GM12878 (cell line): Measurements from ENCODE around the gene MTRF1. TPM values are rescaled to one million over a fixed set of nuclear protein-coding genes. Genes with fewer than 3 reads are reported as not detected.

Experiments
- ATAC-seq: fragments of 200-7000 bp; cut with Tn5 transposase; 3 replicates; pipeline ENCODE4 v1.9.1; 2020; ENCODE audit warnings: mild to moderate bottlenecking, moderate library complexity
- BruUV-seq: library from RNA; stranded (reverse); fragments of 400-500 nt; replicated peaks from 2 replicates; lab custom pipeline; 2021; lab: Mats Ljungman, UMichigan
- CTCF ChIA-PET: fragments of 300-600 bp; sonication (Branson Sonifier 250); formaldehyde crosslinking; extraction: SDS; loops from one replicate; lab custom pipeline; 2021; ENCODE audit warnings: inconsistent platforms; lab: Yijun Ruan, JAX
- POLR2A ChIA-PET: fragments of 350-600 bp; formaldehyde crosslinking; extraction: SDS; loops from one replicate; lab custom pipeline; 2021; ENCODE audit warnings: inconsistent platforms; lab: Charles Lee
- RAD21 ChIA-PET: fragments of 300-600 bp; sonication (Branson Sonifier 250); formaldehyde crosslinking; loops from one replicate; lab custom pipeline; 2023; ENCODE audit warnings: antibody characterized with exemption; ENCODE audit not compliant: unreplicated experiment; lab: Charles Lee
- SMC1A ChIA-PET: fragments of 300-600 bp; sonication (Branson Sonifier 250); formaldehyde crosslinking; loops from one replicate; lab custom pipeline; 2023; ENCODE audit not compliant: unreplicated experiment, uncharacterized antibody; lab: Charles Lee
- DNase-seq: peaks from one replicate; pipeline ENCODE4 v3.0.0-alpha.2; 2011; ENCODE audit warnings: low read depth, low spot score
- FAIRE-seq: peaks from 3 replicates; lab custom pipeline; 2011; peaks lifted over from hg19 to GRCh38; lab: Jason Lieb, UNC
- H2AFZ ChIP-seq: 2 replicates; pipeline ENCODE4 v1.6.0; 2011; ENCODE audit warnings: low read depth, low read length, control low read depth; ENCODE audit not compliant: control insufficient read depth
- H3K27ac ChIP-seq: 2 replicates; pipeline ENCODE4 v1.5.1; 2011; ENCODE audit warnings: control low read depth; ENCODE audit not compliant: control insufficient read depth, insufficient read depth
- H3K27me3 ChIP-seq, 2 experiments: replicated peaks in 1 of 2; 2 replicates each; pipeline versions ENCODE4 v1.6.0 to v1.6.1; 2011; ENCODE audit warnings: low read length in 1 of 2; ENCODE audit not compliant: control insufficient read depth in 2 of 2, insufficient read depth in 2 of 2
- H3K36me3 ChIP-seq, 2 experiments: 2 replicates each; pipeline ENCODE4 v1.5.1; 2011; ENCODE audit warnings: low read length in 1 of 2; ENCODE audit not compliant: control insufficient read depth in 2 of 2, insufficient read depth in 2 of 2
- H3K4me1 ChIP-seq: 2 replicates; pipeline ENCODE4 v1.6.1; 2011; ENCODE audit warnings: mild to moderate bottlenecking, low read length, moderate library complexity, mixed read lengths; ENCODE audit not compliant: control insufficient read depth, insufficient read depth
- H3K4me2 ChIP-seq: 2 replicates; pipeline ENCODE4 v1.6.0; 2011; ENCODE audit warnings: control low read depth; ENCODE audit not compliant: control insufficient read depth, insufficient read depth
- H3K4me3 ChIP-seq: fragments of 200-600 bp; sonication (generic); 2 replicates; pipeline ENCODE4 v1.5.1; 2016
- H3K79me2 ChIP-seq: 2 replicates; pipeline ENCODE4 v1.6.0; 2011; ENCODE audit warnings: low read length; ENCODE audit not compliant: control insufficient read depth, insufficient read depth
- H3K9ac ChIP-seq: 2 replicates; pipeline ENCODE4 v1.8.0; 2011; ENCODE audit warnings: low read length, control low read depth, mixed read lengths; ENCODE audit not compliant: control insufficient read depth, insufficient read depth
- H3K9me3 ChIP-seq: replicated peaks from 3 replicates; pipeline ENCODE4 v1.5.1; 2011; ENCODE audit warnings: mild to moderate bottlenecking, low read length; ENCODE audit not compliant: control insufficient read depth, insufficient read depth
- H4K20me1 ChIP-seq: 2 replicates; pipeline ENCODE4 v1.6.0; 2011; ENCODE audit not compliant: control insufficient read depth, insufficient read depth
- ASH2L ChIP-seq: fragments of 300-600, 200-600 bp; sonication (generic); IDR thresholded peaks from 2 replicates; pipeline ENCODE4 v1.6.1; 2017; ENCODE audit warnings: low read depth, mild to moderate bottlenecking, borderline replicate concordance
- CHD1 ChIP-seq: IDR thresholded peaks from 2 replicates; pipeline ENCODE4 v1.6.1; 2012; ENCODE audit warnings: low read depth, low read length, improper control_type of control experiment
- IKZF1 ChIP-seq: fragments of 450-650 bp; conservative IDR thresholded peaks from 2 replicates; pipeline ENCODE4 v1.6.1; 2017; ENCODE audit warnings: antibody characterized with exemption, mild to moderate bottlenecking
- IKZF2 ChIP-seq, 2 experiments: fragments of 450-650 bp; IDR thresholded peaks; 2 replicates each; pipeline ENCODE4 v1.6.1; 2017; ENCODE audit warnings: mild to moderate bottlenecking in 2 of 2, moderate library complexity in 2 of 2
- IRF4 ChIP-seq: IDR thresholded peaks from 2 replicates; pipeline ENCODE4 v1.6.1; 2011; ENCODE audit warnings: low read depth, low read length
- NFIC ChIP-seq: IDR thresholded peaks from 2 replicates; pipeline ENCODE4 v1.6.1; 2012; ENCODE audit warnings: low read depth, mild to moderate bottlenecking, inconsistent platforms, low read length, moderate library complexity
- NFYB ChIP-seq: IDR thresholded peaks from 2 replicates; pipeline ENCODE4 v1.6.1; 2011; ENCODE audit warnings: low read depth, mild to moderate bottlenecking, low read length, improper control_type of control experiment, moderate library complexity; ENCODE audit not compliant: insufficient read depth
- NR2C2 ChIP-seq: IDR thresholded peaks from 2 replicates; pipeline ENCODE4 v1.6.1; 2011; ENCODE audit warnings: borderline replicate concordance, low read depth; ENCODE audit not compliant: control insufficient read depth, insufficient read length
- POLR2A ChIP-seq: IDR thresholded peaks from 2 replicates; pipeline ENCODE4 v1.6.1; 2011; ENCODE audit warnings: low read depth, mild to moderate bottlenecking, low read length
- RBBP5 ChIP-seq: fragments of 200-600 bp; sonication (generic); conservative IDR thresholded peaks from 2 replicates; pipeline ENCODE4 v1.6.1; 2016
- WRNIP1 ChIP-seq: IDR thresholded peaks from 2 replicates; pipeline ENCODE4 v1.6.1; 2011; ENCODE audit warnings: low read depth, low read length, improper control_type of control experiment, borderline replicate concordance
- YY1 ChIP-seq: IDR thresholded peaks from 2 replicates; pipeline ENCODE4 v1.6.1; 2011; ENCODE audit warnings: low read depth, mild to moderate bottlenecking, low read length
- ZBED1 ChIP-seq: IDR thresholded peaks from 2 replicates; pipeline ENCODE4 v1.6.1; 2016; ENCODE audit warnings: borderline replicate concordance
- ZSCAN29 ChIP-seq: fragments of 450-650 bp; IDR thresholded peaks from 2 replicates; pipeline ENCODE4 v1.6.1; 2017; ENCODE audit warnings: mild to moderate bottlenecking, moderate library complexity
- WGBS: methylation state at CpG from one replicate; pipeline ENCODE4 v1.1.6; 2016; ENCODE audit warnings: low lambda C conversion rate; ENCODE audit not compliant: insufficient replicate concordance, insufficient coverage; ENCODE audit errors: missing lambda C conversion rate; 5-methylcytosine and 5-hydroxymethylcytosine counted together
- in situ Hi-C: fragments of 300-500 bp; cut with MboI; formaldehyde crosslinking; loops from 9 replicates; pipeline ENCODE4 v1.14.3; 2018; ENCODE audit warnings: mixed read lengths
- intact Hi-C: fragments of 100-400 bp; cut with micrococcal nuclease; formaldehyde crosslinking; loops from one replicate; pipeline ENCODE4 v1.14.2; 2022; ENCODE audit not compliant: unreplicated experiment
- polyA plus RNA-seq, 11 experiments: library from polyadenylated mRNA; depleted of rRNA in 4 of 11; unstranded in 6 of 11; stranded (reverse) in 5 of 11; fragments of >200 nt; fragmentation: Nextera tagmentation in 4 of 11; fragmentation: Illumina TruSeq in 1 of 11; extraction: Ambion mirVana in 4 of 11; extraction: Trizol in 1 of 11; gene quantifications; 1 replicate in 1 of 11; 2 replicates in 10 of 11; pipeline versions ENCODE4 v1.2.1 to v1.2.3, GENCODE V29; 2011 to 2016; ENCODE audit warnings: inconsistent platforms in 2 of 11, missing spikeins in 2 of 11, low read depth in 1 of 11
- total RNA-seq, 4 experiments: library from RNA; depleted of rRNA in 3 of 4; stranded (reverse); fragments of >200 nt in 3 of 4; fragmentation: Illumina TruSeq in 1 of 4; extraction: Trizol in 1 of 4; gene quantifications; 2 replicates each; pipeline versions ENCODE4 v1.2.1 to v1.2.3, GENCODE V29; 2013 to 2021
- TF ChIP-seq, protein P1 (sequence below): IDR thresholded peaks from 2 replicates; pipeline ENCODE4 v1.6.1; 2011; ENCODE audit warnings: mild to moderate bottlenecking, low read depth, low read length, moderate library complexity; ENCODE audit not compliant: insufficient replicate concordance
- TF ChIP-seq, protein P2 (sequence below): fragments of 450-650 bp; formaldehyde crosslinking; IDR thresholded peaks from 2 replicates; pipeline ENCODE4 v1.4.0; 2020; ENCODE audit warnings: mild to moderate bottlenecking, moderate library complexity
- TF ChIP-seq, protein P3 (sequence below): IDR thresholded peaks from 2 replicates; pipeline ENCODE4 v1.6.1; 2012; ENCODE audit warnings: low read depth, low read length, improper control_type of control experiment

The MTRF1 gene
- total and polyA plus RNA-seq, 10 of the 15 experiments (the other 5 are each of a cell fraction or from before 2014, with no cell fraction given): 12.1 to 33.7 (median 20.6) TPM

DNA sequence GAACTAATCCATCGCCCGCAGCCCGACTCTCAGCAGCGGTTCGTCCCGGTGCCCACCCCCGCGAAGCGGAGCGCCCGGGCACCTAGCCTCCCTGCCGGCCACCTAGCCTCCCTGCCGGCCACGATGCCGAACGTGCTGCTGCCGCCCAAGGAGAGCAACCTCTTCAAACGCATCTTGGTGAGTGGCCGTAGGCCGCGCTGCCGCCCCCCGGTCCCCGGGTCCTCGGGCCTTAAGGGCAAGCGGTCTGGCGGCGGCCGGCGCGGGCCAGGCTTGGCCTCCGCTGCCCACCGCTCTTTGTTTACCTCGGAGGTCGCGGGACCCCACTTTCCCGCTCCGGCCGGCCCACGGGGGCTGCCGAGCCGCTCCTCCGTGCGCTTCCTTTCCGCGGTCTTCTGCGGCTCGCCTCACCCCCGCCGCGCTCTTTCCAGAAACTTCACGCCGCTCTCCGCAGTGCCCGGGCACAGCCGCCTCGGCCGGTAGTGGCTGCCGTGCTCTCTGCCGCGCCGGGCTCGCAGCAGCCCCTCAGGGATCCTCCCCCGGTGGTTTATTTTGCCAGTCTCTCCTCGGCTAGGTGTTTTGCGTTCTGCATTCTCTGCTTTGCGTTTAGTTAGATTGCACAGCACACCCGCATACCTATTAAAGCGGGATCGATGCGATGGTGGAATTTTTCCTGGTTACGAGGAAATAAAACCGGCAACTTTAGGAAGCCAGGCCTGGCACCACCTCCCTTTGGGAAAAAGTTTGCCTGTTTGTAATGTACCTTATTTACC, 48.2 kb upstream of the MTRF1 start (continued):
- 0 out of 2 replicates have a peak, but pooled peaks have one; percentile 6 for TF ChIP-seq ZSCAN29
- no peak for TF ChIP-seq NR2C2
- TF ChIP-seq IKZF2 (IDR thresholded peaks at IDR 0.05): 0 out of 4 replicates have a peak, but pooled peaks of 1 of the 2 experiments have one; percentile 10
- no peak for TF ChIP-seq IRF4
- TF ChIP-seq RBBP5: peak; percentile 86; the same call in 1 of the 2 replicates
- no peak for TF ChIP-seq NFYB
- TF ChIP-seq, protein P1, sequence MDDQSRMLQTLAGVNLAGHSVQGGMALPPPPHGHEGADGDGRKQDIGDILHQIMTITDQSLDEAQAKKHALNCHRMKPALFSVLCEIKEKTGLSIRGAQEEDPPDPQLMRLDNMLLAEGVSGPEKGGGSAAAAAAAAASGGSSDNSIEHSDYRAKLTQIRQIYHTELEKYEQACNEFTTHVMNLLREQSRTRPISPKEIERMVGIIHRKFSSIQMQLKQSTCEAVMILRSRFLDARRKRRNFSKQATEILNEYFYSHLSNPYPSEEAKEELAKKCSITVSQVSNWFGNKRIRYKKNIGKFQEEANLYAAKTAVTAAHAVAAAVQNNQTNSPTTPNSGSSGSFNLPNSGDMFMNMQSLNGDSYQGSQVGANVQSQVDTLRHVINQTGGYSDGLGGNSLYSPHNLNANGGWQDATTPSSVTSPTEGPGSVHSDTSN: no peak
- peak; percentile 21; the same call in 1 of the 2 replicates for TF ChIP-seq POLR2A
- TF ChIP-seq NFIC: no peak
- no peak for TF ChIP-seq CHD1
- TF ChIP-seq ASH2L: peak; percentile 29; the same call in 1 of the 2 replicates
- TF ChIP-seq IKZF1: peak; percentile 11; the same call in 1 of the 2 replicates

DNA sequence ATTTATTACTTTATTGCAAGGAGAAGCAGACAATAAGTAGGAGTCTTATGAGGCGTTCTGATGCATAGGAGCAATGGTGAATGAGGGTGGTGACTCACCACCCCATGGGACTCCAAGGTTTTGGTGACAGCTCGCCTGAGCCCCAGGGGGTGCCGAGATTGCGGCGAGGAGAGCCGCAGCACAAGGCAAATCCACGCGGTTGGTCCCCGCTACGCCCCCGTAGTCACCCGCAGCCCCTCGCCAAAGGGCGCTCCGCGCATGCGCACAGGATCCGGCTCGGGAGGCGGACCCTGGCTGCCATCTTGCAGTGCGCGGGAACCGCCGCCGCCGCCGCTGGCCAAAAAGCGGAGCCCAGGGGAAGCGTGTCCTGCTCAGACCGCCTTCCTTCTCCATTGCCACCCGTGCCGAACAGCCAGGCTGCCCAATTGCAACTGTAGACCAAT, 47.6 kb upstream of the MTRF1 start, which contains the start of gene NAA16:
TSS of gene NAA16 (plus strand) at position 305 of the 443 bp plus-strand sequence. CDS start 262 bp downstream, outside the sequence.
- intact Hi-C loops (loop anchor here (2.0 to 5.0 kb wide), 2 partner anchors 179 to 250 kb away; partner anchors contain the start of genes KBTBD6 and WBP4), in situ Hi-C loops (no loop called here)
- no peaks in the 10 kb centered on the region for H3K27me3 ChIP-seq
- ChIA-PET SMC1A (no interaction called here), RAD21 (interaction anchor here (0.6 kb wide), 1 partner anchor 545 kb away, joined by 3 read pairs; no protein-coding TSS in a partner anchor), CTCF (no interaction called here), POLR2A (no interaction called here)
- ATAC-seq: peak; percentile 84
- H3K79me2 ChIP-seq: peaks cover 50% of the 10 kb centered on the region
- peak; percentile 66 for FAIRE-seq
- no peaks in the 10 kb centered on the region for H4K20me1 ChIP-seq
- no peaks in the 10 kb centered on the region for H3K9me3 ChIP-seq
- peak within 1 kb of the TSS; percentile 85 for H3K9ac ChIP-seq
- WGBS: under 1% methylated on average over 32 of the region's 32 CpGs
- BruUV-seq: no TSS peak
- peak within 1 kb of the TSS; percentile 85 for H3K4me2 ChIP-seq
- DNase-seq: peak; percentile 76
- H3K27ac ChIP-seq: peak within 1 kb of the TSS; percentile 83
- peak within 1 kb of the TSS; percentile 91 for H2AFZ ChIP-seq
- peak within 1 kb of the TSS; percentile 99 for H3K4me3 ChIP-seq
- H3K36me3 ChIP-seq: no peaks in the 10 kb centered on the region
- peaks cover 6% of the 10 kb centered on the region; the same call in 1 of the 2 replicates for H3K4me1 ChIP-seq
- TF ChIP-seq, protein P2, sequence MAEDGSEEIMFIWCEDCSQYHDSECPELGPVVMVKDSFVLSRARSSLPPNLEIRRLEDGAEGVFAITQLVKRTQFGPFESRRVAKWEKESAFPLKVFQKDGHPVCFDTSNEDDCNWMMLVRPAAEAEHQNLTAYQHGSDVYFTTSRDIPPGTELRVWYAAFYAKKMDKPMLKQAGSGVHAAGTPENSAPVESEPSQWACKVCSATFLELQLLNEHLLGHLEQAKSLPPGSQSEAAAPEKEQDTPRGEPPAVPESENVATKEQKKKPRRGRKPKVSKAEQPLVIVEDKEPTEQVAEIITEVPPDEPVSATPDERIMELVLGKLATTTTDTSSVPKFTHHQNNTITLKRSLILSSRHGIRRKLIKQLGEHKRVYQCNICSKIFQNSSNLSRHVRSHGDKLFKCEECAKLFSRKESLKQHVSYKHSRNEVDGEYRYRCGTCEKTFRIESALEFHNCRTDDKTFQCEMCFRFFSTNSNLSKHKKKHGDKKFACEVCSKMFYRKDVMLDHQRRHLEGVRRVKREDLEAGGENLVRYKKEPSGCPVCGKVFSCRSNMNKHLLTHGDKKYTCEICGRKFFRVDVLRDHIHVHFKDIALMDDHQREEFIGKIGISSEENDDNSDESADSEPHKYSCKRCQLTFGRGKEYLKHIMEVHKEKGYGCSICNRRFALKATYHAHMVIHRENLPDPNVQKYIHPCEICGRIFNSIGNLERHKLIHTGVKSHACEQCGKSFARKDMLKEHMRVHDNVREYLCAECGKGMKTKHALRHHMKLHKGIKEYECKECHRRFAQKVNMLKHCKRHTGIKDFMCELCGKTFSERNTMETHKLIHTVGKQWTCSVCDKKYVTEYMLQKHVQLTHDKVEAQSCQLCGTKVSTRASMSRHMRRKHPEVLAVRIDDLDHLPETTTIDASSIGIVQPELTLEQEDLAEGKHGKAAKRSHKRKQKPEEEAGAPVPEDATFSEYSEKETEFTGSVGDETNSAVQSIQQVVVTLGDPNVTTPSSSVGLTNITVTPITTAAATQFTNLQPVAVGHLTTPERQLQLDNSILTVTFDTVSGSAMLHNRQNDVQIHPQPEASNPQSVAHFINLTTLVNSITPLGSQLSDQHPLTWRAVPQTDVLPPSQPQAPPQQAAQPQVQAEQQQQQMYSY: no peak
- TF ChIP-seq ZBED1: no peak
- TF ChIP-seq, protein P3, sequence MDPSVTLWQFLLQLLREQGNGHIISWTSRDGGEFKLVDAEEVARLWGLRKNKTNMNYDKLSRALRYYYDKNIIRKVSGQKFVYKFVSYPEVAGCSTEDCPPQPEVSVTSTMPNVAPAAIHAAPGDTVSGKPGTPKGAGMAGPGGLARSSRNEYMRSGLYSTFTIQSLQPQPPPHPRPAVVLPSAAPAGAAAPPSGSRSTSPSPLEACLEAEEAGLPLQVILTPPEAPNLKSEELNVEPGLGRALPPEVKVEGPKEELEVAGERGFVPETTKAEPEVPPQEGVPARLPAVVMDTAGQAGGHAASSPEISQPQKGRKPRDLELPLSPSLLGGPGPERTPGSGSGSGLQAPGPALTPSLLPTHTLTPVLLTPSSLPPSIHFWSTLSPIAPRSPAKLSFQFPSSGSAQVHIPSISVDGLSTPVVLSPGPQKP: peak; percentile 42; the same call in 1 of the 2 replicates
- peak; percentile 94 for TF ChIP-seq YY1
- TF ChIP-seq WRNIP1: 0 out of 2 replicates have a peak, but pooled peaks have one; percentile 56
